GM21717 (cell line): ENCODE results near the gene HINT2.

Experiments
- ATAC-seq: cut with Tn5 transposase; IDR thresholded peaks from one replicate; pipeline ENCODE4 v1.9.1; 2021; ENCODE audit warnings: mild to moderate bottlenecking, moderate library complexity; ENCODE audit not compliant: unreplicated experiment

HINT2 gene

GRCh38 chr9:35781066-35781465 lies 33.8 kb downstream of the HINT2 start:
- no peak for ATAC-seq

GRCh38 chr9:35778496-35778895 lies 36.3 kb downstream of the HINT2 start:
- no peak for ATAC-seq

GRCh38 chr9:35776018-35776417 lies 38.8 kb downstream of the HINT2 start:
- ATAC-seq: no peak

- no peak for ATAC-seq
These were observed 39.8 kb downstream of the HINT2 start for GRCh38 chr9:35774907-35775635.

- ATAC-seq: no peak
These were observed 42.9 kb downstream of the HINT2 start for GRCh38 chr9:35771943-35772342.

- no peak for ATAC-seq
These were observed 43.3 kb downstream of the HINT2 start for GRCh38 chr9:35771534-35771933.

GRCh38 chr9:35771075-35771433 lies 43.8 kb downstream of the HINT2 start:
- ATAC-seq: no peak

GRCh38 chr9:35769763-35770162 lies 45.1 kb downstream of the HINT2 start:
- ATAC-seq: no peak

GRCh38 chr9:35767458-35767857 lies 47.4 kb downstream of the HINT2 start:
- ATAC-seq: no peak

GRCh38 chr9:35766997-35767396 lies 47.8 kb downstream of the HINT2 start:
- ATAC-seq: no peak

GRCh38 chr9:35763803-35764202 lies 51.0 kb downstream of the HINT2 start:
- ATAC-seq: no peak

- no peak for ATAC-seq
These were observed 51.7 kb downstream of the HINT2 start for GRCh38 chr9:35763181-35763580.
